Fibroblast of skin of right biceps (primary cell): Measurements from ENCODE around the gene LAMC2.
"Not testable (repeated sequence)": the region's sequence is repeated elsewhere in the genome, so short reads cannot be mapped to it uniquely, and the experiment has no call there.

ENCODE experiments used
- DNase-seq: peaks from one replicate; pipeline ENCODE4 v3.0.0-alpha.2; 2013

LAMC2 gene

DNA sequence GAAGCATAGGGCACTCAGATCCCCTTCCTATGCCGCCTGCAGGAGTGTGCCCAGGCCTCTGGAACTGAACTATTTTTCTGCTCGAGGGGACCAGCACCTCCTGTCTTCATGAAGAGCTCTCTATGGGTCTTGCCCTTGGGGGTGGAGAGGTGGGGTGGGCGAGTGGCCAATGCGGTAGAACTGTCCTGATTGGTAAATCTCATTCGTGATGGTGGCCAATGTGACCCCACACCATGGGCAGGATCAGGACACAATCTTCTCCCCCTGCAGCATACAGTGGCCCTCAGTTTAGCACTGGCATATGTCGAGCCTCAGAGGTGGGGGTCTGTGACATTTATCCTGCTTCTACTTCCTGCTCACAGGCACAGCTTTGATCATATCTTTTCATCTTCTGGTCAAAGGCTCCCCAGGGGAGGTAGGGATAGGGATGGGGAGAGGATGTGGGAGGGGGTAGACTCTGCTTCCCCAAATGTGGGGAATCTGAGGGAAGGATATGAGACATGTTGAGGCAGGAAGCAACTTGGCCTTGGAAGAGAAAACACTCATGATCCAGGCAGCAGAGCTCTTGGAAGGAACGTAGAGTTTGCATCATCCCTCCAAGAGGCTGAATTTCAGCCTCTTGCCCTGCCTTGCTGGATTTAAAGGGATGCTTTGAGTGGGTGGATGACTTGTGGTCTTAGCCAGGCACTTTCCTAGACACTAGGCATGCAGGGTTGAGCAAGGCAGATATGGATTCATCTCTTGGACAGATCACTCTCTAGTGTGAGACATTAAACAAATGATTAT, 81.8 kb downstream of the LAMC2 start:
- peak; percentile 95 for DNase-seq

DNA sequence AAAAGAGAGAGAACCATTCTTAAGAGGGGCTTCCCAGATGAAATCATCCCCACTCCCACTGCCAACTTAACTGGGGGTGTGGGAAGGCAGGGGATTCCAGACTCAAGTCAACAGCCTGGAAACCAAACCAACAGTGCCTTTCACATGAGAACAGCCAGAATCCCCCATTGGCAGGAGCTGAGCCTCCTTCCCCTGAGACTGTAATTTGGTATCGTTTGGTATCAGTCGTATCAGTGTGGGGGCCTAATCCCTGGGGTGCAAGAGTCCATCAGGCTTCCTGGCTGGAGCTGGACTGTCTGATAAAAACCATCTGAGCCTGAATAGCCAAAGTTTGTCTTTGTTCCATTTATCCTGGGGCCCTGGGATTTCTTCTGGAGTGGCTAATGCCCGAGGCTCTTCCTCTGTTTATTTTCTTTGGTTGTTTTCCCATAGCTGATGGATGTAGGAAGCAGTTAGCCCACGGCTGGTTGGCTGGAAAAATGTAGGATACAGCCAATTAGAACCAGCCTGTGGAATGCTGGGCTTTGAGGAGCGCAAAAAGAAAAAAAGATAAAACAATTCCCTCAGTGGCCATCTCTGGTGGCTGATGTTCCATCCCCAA, 84.6 kb downstream of the LAMC2 start:
- peak; percentile 90 for DNase-seq

DNA sequence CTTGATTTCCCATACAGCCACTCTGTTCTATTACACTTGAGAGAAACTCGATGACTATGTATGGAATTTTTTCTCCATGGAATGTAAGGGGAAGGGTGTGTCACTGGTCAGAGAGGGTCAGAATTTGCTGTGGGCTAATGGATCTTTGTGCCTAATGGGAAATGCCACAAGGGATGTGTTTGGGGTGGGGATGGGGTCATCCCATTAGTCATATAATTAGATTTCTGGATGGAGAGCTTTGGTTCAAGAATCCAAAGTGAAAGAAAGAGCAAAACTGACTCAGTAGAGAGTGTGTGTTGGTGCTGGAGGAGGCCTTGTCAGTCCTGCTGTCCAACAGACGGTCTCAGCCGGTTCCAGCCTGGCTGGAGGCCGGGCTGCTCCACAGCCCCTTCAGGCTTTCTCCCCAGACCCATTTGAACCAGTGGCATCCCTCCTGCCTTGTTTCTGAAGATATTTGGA, 86.4 kb downstream of the LAMC2 start:
- peak; percentile 89 for DNase-seq

DNA sequence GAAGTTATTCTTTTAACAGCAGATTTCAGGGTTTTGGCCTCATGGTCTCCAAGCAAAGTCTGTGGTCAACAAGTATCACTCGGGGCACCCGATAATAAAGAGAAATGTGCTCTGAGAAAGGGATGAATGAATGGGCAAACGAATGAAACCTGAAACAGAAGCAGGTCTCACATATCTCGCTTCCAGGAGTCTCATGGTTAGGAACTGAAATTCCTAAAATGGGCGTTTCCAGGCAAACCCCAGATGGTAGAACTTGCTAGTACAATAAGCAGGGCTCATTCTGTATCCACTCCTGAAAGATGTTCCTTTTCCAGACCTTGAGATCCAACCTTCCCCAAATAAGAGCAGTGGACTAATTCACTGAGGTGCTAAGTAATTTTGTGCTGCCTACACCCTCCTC, 87.2 kb downstream of the LAMC2 start:
- peak; percentile 24 for DNase-seq

DNA sequence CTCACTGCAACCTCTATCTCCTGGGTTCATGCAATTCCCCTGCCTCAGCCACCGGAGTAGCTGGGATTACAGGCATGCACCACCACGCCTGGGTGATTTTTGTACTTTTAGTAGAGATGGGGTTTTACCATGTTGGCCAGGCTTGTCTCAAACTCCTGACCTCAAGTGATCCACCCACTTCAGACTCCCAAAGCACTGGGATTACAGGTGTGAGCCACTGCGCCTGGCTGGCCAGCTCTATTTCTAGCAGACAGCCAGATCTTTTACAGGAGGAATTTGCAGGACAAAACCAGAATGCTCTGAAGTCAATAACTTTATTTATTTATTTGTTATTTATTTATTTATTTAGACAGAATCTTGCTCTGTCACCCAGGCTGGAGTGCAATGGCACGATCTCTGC, 87.9 kb downstream of the LAMC2 start:
- not testable (repeated sequence) for DNase-seq

DNA sequence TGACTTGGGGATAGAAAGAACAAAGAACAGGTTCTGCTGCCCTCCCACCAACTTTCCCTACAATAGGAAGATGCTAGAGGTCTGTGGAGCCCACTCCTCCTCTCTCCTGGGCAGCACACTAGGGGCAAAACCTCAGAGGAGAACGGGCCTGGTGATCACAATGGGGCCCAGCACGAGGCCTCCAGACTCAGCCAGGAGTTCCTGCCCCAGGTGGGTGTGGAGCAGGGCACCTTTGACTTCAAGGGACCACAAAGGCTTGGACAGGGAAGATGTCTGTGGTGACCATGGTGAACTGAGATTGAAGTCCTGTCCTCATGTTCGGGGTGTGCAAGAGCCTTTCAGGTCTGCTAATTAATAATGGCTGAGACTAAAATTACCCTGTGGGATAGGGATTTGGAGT, 88.8 kb downstream of the LAMC2 start:
- no peak for DNase-seq

DNA sequence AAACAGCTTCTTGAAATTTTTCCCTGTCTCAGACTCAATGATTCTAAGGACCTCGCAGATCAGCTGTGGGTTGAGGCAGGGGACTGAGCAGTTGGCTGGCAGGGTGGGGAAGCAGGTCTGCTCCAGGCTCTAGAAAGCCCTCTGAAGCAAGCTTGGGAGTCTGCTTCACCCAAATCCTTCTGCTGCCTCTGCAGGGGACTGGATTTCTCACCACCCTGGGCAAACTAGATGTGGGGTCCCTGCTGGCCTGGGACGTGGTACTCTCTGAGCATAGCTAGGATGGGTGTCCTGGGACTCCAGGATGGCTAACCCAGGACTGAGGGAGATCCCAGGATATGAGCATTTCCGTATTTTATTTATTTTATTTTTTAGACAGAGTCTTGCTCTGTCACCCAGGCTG, 89.3 kb downstream of the LAMC2 start:
- no peak for DNase-seq

DNA sequence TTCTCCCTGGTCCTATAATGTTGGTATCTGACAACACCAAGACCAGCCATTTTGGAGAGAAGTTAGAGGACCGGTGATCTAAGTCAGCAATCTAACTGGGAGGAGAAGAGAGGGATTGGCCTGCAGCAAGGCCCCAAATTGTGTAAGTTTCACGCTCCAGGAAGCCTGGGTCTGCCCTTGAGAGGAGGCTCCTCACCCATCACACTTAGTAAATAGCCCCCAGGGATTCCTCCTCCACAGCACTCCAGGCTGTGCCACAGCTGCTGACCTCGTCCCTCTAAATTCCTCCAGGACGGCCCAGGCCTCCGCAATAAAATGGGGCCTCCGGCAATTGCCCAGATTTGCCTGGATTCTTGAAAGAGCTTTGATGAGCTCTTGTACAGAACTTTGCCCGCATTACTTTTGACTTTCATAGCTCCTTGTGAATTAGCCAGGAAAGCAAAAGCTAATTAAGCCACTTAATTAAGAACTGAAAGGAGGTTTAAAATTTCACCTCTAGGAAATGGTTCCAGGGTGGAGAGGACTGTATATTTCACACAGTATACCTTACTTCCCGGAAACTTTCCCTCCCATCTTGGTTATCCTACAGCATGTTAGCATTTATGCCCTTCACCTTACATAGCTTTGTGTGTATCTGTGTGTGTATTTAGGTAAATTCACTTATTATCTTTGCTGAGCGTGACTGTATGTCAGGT, 90.5 kb downstream of the LAMC2 start:
- no peak for DNase-seq

DNA sequence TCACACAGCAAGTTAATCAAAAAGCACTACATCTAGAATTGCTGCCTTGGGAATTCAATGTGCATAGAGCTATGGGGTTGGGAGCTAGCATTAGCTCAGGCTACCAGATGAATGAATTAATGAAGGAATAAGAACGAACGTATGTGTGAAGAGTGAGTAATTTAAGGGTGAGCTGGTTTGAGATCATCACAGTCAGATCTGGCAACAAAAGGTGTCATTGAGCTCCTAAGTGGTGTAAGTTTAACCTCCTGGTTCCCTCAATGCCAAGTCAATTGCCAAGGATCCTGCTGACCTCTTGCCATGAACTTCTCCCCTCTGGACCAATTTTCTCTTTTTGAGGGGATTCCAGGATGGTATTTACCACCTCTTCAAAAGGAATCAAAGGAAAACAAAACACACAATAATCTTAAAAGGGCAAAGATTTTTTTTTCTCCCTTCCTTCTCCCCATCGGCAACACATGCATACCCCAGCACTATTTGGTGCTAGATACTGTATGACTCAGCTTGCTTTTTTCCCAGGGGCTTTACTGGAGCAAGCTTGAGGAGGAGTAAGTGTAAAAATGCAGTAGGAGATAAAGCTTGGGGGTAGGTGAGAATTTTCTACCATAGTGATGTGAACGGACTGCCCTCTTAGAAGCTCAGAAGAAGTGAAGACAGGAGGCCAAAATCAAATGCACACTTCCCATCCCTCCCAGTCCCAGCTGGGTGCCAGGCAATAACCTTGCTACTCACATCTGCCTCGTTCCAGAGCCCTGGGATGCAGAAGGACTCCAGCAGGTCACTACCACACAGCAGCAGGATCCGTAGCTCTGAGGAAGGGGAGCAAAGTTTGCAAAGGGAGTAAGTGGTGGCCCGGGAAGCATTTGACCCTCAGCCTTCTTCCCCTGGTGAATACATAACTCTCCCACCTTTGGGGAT, 92.0 kb downstream of the LAMC2 start:
- peak; percentile 85 for DNase-seq

DNA sequence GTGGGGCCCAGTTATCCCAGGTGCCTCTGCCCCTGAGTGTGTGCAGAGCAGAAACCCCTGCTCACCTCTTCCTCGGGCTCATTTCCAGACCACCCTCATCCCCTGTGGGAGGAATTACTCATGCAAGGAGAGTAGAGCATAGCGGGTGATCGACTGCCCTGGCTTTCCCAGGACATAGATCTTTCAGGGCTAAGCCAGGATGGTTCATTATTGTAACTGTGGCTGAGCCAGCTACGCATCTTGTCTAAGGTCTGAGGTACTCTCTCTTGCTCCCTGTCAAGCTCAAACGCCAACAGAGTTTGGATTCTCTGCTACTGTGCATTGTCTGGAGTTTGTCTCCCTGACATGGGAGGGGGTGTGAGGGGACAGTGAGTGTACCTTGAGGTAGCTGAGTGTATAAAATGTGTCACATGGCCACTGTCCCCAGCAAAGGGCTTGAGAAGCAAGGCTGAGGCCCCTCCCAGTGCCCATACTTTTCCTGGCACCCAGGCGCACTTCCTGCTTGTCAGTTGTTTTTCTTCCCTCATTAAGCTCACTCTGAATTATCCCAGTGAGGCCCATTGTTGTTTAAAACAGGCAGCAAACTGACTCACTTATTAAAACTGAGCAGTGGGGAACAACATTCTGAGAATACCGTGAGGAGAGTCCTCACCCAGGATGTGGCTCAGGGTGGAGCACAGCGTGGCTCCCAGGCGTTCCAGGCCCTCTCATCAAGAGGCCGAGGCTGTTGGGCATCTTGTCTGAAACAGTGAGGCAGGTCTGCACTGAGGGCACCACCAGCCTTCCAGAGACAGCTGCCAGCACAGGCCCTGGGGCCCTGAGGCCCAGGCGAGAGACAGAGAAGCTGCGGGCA, 92.9 kb downstream of the LAMC2 start:
- DNase-seq = peak; percentile 79

DNA sequence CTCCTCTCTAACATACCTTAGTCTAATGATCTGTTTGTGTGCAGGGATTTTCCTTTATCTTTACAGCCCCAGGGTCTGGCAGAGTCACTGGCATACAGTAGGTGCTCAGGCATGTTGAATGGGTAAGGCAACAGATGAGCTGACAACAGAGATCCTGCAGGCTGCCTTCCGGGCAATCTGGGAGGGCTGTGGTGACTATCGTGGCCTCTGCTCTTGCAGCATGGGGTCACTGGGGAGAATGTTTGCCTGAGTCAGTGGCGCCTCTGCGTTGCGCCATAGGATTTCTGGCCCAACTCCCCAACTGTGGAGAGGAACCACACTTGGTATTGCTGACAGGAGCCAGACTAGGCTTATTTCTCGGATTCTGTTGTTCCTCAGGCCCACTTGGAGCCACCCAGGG, 93.8 kb downstream of the LAMC2 start:
- DNase-seq = peak; percentile 83

DNA sequence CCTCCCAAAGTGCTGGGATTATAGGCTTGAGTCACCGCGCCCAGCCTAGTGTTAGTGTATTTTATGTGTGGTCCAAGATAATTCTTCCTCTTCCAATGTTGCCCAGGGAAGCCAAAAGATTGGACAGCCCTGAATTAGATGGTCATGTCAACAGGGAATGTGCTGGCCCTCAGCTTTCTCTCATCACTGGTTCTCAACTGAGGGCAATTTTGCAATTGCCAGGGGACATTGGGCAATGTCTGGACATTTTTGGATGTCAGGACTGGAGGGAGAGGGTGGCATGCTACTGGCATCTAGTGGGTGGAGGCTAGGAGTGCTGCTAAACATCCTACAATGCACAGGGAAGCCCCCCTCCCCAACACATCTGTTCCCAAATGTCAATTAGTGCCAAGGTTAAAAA, 95.0 kb downstream of the LAMC2 start:
- peak; percentile 50 for DNase-seq

DNA sequence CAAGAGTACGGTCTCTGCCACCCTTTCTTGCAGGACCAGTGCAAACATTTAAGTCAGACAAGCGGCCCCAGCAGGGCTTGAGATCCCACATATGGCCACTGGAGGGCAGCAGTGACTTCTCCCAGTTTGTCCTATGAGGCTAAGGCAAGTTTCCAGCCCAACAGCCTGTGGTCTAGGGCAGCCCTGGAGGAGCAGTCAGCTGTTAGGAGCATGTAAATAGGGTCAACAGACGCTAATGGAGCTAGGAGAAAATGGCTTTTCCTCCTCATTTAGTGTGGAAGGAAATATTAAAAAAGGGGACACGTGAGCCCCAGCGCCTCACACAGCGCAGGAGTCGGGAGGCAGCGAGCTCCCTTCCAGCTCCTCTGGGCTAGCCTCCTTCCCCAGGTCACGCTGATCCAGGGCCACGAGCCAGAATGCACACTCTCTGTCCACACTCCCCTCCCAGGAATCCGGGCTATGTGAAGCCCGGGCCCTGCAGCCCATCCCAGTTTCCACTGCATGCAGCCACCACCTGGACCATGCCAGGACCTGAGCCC, 95.6 kb downstream of the LAMC2 start:
- DNase-seq = peak; percentile 85

DNA sequence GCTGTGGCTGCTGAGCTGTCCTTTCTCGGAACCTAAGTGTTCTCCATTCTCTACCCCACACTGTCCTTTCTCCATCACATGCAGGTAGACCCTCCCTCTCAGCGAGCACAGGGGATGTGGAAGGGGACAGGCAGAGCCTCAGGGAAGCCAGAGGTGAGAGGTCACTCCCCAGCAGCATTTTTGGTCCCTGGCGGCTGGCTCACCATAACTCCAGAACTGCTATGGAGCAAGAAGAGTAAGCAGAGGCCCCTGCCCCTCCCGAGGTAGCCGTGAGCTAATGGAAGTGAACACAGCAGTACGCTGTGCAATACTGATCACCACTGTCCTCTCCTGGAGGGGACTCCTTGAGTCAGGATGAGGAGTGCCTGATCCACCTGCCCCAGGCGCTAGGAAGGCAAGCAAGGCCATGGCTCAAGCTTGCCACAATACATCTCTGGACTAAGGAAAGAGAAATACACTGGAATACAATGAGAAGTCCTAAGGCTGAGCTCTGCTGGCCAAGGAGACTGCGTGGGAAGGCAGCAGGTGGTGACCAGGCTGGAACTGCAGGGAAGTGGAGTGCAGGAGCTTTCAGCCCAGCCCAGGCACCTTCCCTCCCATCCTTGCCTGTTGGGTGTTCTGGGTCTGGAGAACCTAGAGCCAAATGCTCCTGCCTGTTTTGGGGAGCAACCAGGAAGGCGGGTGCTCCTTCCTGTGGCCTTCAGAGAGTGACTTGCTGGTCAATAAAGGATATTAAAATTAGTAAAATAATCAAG, 96.2 kb downstream of the LAMC2 start:
- DNase-seq = no peak

DNA sequence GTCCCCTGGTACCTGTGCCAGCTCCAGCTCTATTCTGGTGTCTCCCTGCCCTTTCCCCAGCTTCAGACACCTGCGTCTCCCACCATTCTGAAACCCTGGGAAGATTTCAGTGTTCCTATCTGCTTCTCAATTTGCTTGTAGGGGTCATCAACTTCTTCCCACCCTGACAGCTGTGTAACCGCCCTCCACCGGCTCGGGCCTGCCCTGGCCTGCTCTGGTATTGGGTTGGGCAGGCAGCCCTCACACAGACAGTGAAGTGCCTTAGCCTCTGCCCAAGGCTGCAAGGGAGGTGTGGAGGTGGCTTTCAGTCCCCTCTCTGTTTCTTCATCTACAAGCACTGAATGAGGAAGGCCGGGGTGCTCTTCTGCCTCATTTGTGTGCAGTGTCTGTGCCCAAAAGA, 97.2 kb downstream of the LAMC2 start:
- no peak for DNase-seq

DNA sequence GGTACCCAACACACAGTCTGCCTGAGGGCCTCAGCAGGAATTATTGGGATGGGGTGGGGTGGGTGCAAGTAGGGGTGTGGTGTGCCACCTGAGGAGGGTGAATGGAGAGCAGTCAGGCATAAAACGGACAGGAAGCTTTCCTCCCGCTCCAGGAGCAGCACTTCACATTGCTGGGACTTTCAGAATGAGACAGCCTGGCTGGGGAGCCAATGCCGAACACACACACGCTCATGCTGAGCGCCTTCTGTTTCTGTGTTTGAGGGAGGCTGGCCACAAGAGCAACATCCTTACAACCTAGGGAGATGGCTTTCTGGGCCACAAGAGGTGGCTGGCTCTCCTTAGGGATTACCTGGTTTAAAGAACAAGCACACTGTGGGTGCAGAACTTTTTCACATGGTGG, 98.0 kb downstream of the LAMC2 start:
- no peak for DNase-seq

DNA sequence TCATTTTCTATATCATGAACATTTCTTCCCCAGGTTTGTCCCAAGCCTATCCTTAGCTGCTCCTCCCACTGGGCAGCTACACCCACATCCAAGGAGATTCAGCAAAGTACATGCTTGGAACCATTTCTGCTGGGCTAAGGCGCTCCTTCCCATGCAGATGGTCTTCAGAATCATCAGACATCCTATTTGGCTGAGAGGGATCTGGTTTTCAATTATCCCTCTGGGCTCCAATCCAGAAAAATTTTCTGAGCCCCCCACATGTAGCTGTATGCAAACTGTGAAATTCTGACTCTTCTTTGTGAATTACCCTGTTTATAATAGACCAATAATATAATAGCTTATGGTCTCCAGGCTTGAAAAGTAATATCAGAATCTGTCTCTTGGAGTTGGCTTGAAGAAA, 99.2 kb downstream of the LAMC2 start:
- DNase-seq = no peak

DNA sequence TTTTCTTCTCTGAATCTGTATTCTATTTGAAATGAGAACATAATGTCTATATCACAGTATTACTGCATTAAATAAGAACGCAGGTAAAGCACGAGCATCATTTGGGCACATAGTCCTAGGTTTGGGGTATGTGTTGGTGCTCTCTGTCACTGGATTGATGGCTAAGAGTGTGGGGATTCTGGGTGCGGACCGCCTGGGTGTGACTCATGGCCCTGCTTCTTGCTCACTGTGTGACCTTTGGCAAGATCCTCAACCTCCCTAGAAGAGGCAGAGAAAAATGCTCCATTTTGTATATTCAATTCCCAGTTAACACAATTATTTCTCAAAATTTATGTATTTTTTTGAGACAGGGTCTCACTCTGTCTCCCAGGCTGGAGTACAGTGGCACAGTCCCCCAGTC, 99.7 kb downstream of the LAMC2 start:
- DNase-seq = no peak

DNA sequence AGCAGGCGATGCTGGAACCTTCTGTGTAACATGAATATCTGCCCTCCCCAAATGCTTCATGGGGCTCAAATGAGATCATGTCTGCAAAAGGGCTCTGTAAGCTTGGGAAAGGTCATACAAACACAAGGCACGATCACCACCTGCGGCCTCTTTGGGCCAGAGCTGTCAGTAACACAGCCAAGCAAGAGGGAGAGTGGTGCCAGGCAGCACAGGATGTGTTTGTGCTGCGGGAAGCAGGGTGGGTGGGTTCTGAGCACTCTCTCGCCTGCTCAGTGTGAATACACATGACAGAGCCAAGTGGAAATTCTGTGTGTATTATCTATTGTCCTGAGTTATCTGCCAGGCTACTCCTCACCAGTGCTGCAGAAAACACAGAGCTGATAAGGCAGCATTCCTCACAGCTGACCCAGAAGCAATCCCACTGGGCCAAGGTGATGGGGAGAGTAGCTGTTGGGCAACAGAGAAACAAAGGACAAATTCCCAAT, 101.2 kb downstream of the LAMC2 start:
- no peak for DNase-seq

DNA sequence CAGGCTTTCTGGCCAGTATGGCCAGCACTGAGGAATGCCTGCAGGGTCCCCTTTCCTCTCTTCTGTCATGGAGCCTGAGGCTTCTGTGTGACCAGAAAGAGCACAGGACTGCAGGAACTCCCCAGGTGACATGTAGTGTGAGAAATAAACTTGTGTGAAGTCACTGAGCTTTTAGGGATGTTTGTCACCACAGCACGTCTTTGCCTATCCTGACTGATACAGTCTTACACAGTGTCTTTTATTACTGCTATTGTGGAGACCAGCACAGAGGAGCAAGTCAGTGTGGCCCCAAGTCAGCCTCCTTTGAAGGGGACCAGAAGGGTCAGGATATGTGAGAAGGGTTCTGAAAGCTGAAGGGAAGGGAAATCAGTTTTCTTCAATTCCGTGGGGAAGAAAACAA, 102.5 kb downstream of the LAMC2 start:
- DNase-seq = no peak

DNA sequence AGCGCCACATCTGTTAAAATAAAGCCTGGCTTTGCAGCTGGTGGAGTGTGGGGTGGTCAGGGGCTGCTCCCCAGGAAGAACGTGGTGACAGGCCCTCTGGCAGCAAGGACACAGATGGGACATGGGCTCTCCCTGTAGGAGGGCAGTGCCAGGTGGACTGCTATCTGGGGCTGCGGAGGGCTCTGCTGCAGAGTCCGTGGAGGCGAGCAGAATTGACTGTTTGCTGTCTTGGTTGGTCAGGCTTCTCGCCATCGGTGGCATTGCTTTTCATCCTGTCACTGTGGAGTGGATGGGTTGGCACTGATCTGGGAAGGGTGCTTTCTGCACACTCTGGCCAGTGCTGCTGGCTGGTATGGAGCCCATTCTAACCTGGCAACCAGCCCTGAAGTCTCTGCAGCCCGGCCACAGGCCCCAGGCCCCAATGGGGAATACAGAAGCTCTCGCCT, 103.0 kb downstream of the LAMC2 start:
- no peak for DNase-seq
